ENCODE results near the gene PALD1.
"Not testable (repeated sequence)": the region's sequence is repeated elsewhere in the genome, so short reads cannot be mapped to it uniquely, and the experiment has no call there.

The PALD1 gene

DNA sequence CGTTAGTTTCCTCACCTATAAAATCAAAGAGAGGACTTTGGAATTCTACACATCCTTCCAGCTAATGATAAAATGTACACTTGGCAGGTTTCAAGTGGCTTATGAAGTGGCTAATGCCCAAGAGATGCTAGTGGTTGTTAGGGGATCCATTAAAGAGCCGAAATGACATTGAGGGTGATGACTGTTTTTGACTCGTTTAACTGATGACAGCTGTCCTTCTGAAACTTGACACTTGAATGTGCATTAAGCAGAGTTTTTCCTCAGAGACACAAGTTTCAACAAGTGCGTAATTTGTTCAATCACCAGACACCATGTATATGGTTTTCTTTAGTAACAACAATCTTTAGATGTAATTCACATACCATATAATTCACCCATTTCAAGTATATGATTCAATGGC lies 125.5 kb downstream of the PALD1 start:
- DNase-seq (ENCODE audit: low read depth) = no peak

DNA sequence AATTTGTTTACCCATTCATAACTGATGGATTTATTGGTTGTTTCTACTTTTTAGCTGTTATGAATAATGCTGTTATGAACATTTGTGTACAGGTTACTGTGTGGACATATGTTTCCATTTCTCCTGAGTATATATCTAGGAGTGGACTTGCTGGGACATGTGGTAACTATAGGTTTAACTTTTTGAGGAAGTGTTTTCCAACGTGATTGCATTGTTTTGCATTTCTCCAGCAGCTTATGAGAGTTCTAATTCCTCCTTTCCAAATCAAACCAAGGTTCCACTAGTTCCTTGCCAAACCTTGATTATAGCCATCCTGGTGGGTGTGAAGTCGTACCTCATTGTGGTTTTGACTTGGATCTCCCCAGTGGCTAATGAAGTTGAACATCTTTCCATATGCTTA lies 126.6 kb downstream of the PALD1 start:
- DNase-seq (ENCODE audit: low read depth) = no peak

DNA sequence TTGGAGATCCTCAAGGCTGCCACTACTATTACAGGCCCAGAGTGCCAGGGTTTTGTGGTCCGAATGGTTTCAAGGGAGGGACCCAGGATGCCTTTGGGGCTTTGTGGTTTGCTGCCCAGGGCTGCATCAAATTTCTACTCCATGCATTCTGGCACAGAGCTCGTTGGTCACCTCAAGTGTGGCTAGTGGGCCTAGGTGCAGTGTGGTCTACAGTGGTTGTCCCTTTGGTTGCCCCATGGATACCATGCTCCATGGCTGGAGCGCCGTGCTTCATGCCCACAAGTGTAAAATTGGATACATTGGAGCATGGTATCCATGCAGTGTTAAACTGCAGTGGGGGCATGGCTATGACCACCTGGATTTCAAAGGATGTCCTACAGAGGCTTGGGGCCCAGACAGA lies 129.4 kb downstream of the PALD1 start:
- no peak for DNase-seq (ENCODE audit: low read depth)

DNA sequence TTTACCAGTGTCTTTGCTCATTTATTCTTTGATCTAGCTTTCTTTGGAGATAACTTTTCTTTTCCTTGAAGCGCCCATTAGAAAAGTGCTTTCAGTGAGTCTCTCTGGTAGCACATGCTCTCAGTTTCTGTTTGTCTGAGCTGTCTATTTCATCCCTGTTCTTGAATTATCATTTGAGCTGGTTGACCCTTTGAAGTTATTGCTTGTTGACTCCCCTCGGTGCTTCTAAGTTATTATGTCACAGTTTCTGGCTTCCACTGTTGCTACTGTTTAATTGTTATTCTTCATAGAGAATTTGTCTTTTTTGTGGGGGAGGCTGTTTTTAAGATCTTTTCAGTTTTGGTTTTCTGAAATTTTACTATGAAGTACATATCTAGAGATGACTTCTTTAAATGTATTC lies 135.4 kb downstream of the PALD1 start:
- no peak for DNase-seq (ENCODE audit: low read depth)

DNA sequence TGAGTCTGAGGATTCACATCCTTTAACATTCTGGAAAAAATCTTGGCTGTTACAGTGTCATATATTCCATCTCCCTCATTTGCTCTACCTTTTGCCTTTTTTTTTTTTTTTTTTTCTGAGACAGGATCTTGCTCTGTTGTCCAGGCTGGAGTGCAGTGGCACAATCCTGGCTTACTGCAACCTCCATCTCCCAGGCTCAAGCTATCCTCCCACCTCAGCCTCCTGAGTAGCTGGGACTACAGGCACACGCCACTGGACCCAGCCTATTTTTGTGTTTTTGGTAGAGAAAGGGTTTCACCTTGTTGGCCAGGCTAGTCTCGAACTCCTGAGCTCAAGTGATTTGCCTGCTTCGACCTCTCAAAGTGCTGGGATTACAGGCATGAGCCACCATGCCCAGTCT lies 135.8 kb downstream of the PALD1 start:
- DNase-seq (ENCODE audit: low read depth) = not testable (repeated sequence)

DNA sequence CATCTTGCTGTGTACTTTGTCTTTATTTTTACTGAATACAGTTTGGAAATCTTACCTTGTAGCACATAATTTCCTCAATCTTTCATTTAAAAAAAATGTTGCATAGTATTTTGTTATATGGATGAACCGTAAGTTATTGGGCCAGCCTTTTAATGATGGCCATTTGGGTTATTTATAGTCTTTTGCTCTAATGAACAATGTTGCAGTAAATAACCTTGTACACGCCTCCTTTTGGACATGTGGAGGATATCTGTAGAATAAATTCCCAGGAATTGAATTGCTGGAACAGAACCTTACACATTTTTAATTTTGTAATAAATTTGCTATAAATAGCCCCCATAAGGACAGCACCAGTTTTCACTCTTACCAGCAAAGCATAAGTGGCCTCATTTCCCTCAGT lies 136.6 kb downstream of the PALD1 start:
- DNase-seq (ENCODE audit: low read depth) = no peak

DNA sequence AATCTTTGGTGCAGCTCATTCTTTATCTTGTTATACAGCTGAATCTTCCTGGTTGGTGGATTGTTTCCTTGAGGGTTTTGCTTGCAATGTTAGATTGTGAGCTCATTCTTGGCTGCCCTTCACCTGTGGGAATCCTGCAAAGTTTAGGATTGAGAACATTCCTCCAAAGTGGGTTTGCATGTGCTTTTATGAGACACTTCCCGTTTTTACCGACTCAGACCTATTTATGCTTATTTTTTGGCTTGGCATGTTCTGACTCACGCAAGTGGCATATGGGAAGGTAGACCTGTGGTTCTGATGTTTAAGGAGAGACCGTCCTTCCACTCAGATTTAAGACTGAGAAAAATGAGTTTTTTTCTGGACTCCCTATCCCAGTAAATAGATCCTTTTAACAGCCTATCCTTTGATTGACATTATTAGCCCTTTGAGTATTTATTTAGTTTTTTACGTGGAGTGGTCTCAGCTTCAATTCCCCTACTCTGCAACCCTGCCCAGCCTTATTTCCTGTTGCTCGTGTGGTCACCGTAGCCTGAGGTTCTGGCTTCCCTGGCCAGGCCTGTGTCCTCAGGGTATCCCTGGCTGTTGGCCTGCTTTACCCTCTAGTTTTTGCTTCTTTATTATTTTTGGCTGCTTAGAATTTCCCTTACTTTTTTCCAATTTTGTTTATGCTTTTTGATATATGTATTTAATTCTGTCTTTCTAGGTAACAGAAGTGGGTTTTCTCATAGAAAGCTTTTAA lies 137.4 kb downstream of the PALD1 start:
- DNase-seq (ENCODE audit: low read depth) = no peak

DNA sequence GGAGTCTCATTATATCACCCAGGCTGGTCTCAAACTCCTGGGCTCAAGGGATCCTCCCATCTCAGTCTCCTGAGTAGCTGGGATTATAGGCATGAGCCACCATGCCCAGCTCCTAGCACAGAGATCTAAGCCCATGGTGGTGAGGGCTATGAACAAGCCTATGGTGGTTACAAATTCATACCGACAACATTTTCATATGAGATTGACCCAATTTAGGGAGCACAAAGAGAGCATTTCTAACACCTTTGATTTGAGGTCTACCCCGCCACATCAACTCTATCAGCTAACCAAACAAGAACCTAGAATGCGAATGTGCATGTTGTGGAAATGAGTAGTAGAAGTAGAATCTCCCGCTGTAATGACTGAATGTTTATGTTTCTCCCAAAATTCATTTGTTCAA lies 138.2 kb downstream of the PALD1 start:
- DNase-seq (ENCODE audit: low read depth) = no peak
